HG03064 (cell line): ENCODE measurements around the gene CWC15.
"Not testable (repeated sequence)": the region's sequence is repeated elsewhere in the genome, so short reads cannot be mapped to it uniquely, and the experiment has no call there.

Experiments used
- ATAC-seq: cut with Tn5 transposase; IDR thresholded peaks from one replicate; pipeline ENCODE4 v1.9.1; 2021; ENCODE audit warnings: low read depth; ENCODE audit not compliant: unreplicated experiment

CWC15 gene

DNA sequence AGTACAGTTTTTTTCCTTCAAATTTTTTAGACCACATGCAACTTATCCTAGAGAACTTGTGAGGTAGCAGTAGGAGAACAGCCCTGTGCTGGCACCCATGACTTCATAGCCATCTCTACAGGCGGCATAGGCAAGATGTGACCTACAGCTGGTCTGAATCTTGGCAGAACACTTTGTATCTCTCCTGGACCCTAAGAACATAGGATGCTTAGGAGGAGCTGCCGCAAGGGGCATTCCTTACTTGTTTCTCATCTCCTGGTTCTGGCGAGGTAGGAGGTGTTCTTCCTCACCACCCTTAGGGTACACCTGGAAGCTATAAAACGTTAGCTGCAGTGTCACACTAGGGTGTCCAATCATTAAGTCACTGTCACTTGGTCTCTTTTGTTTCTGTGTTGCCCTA, 16.4 kb downstream of the CWC15 start:
- no peak for ATAC-seq

DNA sequence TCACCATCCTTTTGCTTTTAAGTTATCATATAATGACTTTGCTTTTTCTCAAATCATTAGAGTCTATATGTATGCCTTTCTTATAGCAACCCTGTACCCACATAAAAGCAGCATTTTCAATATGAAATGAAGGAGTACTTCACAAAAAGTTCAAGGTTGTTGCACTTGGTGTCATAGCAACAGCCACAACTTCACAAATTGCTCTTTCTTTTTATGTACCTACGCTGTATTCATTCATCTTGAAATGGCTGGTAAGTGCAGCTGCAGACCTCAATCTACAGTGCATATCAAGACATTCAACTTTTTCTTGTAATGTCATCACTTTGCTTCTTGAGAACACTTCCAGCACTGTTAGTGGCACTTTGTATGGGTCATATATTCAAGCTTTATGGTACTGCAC, 18.6 kb downstream of the CWC15 start:
- no peak for ATAC-seq

DNA sequence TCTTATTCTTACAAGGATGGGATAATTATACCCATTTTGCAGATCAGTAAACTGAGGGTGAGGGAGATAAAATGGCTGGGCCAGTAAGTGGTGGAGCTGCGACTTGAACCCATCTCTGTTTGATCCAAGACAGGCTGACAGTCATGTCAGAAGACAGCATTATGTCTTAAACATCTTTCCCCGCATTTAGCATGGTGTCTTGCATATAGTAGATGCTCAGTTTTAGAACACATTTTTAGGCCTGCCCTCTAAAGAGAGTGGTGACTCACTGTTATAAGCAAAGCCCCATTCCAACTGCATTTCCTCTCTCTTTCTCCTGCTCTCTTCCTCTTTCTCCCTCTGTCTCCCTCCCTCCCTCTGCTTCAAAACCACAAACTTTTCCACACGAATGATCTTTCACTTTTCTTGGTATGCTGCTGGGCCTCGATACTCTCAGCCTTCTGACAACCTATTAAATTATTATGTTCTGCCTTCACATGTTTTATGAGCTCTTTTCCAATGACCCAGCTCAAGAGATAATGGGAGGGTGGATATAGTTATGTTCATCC, 25.2 kb downstream of the CWC15 start:
- no peak for ATAC-seq

DNA sequence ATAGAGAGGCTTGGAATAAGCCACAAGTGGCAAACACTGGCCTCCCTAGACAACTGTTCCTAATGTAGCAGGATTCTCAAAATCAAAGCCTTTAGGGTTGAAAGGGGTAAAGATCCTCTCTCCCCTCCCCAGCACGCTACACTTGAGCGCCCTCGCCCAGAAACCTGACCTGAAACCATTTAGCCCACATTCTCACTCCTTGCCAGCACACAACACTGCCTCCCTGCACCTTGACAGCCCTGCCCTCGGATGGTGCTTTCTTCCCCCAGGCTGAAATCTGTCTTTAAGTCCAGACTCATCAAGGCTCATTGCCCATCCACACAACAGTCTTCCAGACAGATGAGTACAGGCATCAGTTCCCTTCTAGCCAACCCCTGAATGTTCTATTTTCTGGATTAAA, 26.5 kb downstream of the CWC15 start:
- no peak for ATAC-seq

DNA sequence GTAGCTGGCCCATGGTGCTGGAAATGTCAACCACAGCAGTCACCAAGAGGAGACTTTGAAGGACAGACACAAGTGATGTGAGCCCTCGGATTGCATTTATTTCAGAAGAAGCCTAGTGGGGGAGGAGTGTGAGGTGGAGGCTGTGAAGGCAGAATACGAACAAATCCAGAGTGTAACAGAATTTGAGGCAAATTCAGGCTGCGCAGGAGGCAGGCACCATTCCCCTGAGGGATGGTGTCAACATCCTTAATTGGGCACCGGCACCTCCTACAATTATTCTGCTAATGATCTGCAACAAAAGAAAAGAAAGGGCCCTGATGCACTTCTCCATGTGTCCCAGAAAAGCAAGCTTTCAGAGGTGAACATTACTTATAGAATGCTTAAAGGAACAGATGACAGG, 32.2 kb downstream of the CWC15 start:
- no peak for ATAC-seq

DNA sequence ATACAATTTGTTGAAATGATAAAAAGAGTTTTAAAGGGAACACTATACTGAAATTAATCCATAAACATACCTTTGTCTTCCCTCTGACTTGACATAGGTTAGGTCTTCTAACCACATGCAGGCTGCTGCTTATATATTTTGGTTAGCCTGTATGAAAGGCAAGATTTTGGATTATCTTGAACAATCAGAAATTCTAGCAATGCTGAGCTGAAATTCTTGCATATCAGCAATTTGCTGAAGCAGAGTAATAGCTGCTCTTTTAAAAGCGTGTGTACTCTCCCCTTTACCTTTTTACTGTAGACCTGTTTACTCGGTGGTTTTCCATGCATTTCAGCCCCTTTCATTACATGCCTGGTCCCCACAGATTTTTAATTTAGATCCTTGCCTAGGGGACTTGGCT, 34.0 kb downstream of the CWC15 start:
- no peak for ATAC-seq

DNA sequence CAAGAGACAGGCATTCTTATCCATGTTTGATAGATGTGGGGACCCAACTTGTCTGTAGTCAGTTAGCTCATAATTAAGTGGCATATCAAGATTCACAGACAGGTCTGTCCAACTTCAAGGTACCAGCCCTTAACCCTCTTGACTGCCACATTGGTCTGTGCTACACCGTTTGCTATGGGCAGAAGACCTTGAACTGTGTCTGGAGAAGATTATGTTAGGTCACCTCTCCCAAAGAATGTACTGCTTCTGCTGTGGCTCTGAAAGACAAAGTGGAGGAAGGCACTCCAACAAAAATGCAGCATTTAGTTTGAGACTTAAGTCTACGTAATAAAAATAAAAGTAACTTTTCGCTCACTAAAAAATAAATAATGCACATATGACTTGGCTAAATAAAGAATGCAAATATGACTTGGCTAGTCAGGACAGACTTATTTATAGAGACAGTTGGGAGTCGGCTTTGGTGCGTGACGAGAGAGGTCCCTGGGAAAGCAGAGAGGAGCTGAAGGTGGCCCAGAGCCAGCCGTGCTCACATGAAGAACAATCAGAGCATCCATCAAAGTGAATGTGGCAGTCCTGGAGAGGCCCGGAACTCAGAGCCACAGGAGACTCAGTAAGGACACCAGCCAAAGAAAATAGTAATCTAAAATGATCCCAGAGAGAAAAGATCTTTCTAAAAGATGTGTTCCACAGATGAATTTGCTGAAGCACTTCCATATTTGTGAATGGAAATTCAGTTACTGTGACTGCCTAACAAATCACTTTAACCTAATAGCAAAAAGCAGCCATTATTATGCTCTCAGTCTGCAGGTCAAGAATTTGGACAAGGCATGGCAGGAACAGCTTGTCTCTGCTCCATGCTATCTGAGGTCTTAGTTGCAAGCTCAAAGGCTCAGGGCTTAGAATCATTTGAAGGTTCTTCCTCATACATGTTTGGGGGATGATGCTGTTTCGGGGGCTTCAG, 35.0 kb downstream of the CWC15 start:
- ATAC-seq, result no peak

DNA sequence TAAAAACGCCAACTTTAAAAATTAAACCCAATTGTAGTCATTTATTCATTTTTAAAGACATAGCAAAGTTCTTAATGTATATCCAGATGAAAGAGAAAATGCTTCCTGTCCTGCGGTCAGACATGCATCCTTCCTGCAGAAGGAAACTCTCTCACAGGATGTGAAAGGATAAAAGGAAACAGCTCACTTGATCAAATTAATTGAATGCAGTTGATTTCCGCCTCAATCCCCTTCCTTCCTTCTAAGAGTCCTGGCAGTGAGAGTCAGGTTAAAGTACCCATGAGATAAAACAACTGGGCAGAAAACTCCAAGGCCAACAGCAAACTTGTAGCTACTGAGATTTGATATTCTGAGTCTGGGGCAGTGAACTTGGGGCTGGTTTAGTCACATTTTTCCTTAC, 38.5 kb downstream of the CWC15 start:
- ATAC-seq, result no peak

DNA sequence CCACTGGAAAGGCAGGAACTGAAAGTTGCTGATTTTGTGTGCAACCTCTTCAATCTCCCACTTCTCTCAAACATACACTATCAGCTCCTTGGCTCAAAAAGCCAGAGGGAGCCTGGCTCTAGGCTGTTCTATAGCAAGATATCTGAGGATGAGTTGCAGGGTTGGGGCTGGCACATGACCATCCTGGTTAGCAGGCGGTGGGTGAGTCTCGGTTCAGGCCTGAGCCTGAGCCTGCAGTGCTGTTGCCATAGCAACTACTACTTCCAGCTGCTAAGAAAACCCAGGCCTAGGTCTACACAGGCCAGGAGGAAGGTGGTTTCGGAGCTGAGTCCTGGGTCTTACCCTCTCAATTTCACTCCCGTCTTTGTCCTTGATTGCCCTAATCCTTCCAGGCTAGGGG, 39.0 kb downstream of the CWC15 start:
- ATAC-seq, result no peak

DNA sequence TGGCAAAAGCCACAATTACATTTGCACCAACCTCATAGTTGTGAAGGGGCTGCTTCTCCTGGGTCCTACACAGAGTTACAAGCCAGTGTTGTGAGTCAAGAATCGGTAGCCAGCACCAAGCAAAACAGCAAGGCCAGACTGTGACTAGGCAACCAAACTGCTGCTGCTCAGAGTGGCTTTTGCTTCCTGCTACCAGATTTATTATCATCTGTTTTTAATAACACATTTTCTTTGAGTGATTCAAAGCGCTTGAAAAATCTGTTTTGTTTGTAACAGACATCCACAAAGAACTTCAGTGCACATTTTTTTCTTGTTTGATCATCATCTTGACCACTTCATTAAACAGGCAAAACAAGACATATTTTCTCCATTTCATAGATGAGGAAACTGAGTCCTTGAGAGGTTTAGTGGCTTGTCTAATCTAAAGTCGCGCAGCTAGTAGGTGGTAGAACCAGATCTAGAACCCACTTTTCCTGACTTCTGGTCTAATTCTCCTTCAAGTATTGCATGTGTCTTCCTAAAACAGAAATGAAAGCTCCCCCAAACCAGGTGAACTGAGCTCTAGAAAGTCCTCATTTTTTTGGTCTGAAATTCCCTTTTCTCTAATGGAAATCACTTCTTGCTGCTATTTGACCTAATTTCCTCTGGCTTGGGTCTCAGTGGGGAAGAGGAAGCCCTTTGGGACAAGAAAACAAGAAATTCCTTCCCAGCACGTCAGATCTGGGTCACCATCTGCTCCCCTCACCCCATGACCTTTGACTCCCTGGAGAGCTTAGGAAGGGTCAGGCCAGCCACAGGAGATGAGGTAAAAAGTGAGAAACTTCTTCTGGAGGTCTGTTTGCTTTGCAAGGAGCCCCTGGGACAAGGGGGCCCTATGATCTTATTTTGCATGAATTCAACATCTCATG, 39.9 kb downstream of the CWC15 start:
- no peak for ATAC-seq

DNA sequence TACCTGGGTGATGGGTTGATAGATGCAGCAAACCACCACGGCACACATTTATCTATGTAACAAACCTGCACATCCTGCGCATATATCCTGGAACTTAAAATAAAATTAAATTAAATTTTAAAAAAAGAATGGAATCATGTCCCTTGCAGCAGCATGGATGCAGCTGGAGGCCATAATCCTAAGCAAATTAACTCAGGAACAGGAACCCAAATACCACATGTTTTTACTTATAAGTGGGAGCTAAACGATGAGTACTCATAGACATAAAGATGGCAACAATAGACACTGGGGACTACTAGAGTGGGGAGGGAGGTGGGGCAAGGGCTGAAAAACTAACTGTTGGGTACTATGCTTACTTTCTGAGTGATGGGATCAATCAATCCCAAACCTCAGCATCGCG, 40.9 kb downstream of the CWC15 start:
- ATAC-seq, result no peak

DNA sequence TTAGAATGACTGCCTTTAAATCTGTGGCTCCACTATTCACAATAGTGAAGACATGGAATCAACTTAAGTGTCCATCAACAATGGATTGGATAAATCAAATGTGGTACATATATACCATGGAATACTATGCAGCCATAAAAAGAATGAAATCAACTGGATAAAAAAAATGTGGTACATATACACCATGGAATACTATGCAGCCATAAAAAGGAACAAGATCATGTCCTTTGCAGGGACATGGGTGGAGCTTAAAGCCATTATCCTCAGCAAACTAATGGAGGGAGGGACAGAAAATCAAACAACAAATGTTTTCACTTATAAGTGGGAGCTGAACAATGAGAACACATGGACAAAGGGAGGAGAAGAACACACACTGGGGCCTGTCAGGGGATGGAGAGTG, 41.3 kb downstream of the CWC15 start:
- ATAC-seq, result not testable (repeated sequence)

DNA sequence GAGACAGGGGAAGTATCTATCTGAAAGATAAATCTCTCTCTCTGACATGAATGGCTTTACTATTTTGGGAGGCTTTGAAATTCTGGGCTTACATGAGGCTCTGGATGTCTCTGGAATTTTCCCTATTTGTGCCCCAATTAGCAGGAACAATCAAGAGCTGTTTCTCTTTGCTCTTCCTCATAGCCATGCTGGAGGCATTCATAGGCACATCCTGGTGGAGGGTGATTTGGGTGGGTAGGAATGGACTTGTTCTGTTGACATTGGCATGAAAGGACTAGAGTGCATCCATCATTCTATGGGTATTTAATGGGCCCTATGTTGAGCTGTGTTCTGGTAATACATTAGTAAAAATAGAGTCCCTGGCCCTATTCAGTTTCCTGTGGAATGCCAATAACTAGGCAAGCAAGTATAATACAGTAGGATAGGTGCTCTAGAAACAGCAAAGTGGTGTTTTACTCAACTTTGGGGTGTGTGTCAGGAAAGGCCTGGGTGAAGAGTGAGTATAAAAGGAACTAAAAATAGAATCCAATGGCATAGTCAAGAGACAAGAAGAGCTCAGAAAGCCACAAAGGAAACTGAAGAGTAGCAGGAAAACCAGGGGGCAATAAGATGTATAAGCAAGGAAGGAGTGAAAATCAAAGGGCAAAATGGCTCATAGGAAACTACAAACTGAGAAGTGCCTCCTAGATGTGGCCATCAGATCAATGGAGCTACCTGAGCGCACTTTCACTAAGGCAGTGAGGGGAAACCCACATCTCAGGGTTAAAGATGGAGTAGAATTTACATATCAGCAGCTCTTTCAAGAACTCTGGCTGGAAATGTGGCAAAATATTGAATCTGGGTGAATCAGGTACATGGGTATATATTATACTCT, 45.0 kb downstream of the CWC15 start:
- ATAC-seq, result no peak

DNA sequence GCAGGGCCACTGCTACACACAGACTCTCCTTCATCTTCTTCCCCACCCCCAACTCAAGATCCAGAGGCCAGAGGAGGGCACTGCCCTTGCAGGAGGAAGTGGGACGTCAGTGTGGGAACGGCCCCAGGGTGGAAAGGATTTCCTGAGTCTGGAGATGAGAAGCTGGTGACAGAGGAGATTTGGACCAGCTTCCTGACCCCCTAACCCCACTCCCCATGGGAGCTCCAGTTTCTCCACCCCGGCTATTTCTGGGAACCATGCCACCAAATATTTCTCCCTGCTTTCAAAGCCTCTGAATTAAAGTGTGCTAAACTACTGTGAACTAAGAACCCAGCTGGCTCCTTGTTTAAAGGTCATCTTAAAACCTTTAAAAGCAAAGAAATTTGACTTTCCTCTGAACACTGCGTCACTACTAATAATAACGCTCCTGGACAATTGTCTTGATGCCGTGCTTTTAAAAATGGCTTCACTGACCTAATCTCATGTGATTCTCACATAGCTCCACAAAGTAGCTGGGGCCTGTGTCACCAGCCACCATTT, 46.6 kb downstream of the CWC15 start:
- ATAC-seq, result no peak

DNA sequence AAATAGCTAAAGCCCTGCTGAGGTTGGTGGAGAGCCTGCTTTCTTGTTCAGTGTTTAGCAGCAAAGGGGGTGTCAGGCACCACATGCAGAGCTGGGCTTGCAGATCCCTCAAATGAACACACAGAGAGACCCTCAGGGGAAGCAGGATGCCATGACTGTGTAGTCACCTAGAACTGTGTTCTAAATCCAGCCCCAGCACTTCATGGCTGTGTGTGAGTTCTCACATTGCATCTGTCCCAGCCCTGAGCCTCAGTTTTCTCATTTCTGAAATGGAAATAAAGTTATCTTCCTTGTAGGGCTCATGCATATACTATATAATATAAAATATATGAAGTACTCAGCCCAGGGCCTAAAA, 47.1 kb downstream of the CWC15 start:
- ATAC-seq, result no peak

DNA sequence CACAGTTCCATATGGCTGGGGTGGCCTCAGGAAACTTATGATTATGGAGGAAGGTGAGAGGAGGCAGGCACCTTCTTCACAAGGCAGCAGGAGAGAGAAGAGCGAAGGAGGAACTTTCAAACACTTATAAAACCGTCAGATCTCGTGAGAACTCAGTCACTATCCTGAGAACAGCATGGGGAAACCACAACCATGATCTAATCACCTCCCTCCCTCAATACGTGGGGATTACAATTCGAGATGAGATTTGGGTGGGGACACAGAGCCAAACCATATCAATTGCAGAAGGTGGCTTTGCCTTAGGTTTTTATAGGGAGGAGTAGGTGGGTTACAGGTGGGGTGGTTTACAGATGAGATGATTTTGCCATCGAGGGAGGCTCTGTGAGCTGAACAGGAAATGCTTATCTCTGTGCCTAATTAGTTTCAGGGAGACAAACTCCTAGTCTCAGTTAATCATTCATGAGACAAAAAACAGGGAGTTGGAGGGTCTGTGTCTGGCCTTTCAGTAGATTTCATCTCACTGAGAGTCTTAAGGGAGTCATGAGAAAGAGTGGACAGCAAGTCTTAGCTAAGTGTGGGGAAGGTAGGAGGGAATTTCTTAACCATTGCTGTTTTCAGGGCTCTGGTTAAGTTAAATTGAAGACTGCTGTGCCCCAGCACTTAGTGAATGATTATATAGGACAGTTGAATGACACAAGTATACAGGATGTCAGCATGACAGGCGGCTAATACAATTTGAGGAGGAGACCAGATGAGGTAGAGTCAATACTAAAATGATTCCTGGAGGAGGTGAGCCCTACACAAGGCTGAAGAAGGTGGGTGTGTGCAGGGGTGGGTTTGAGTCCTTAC, 47.7 kb downstream of the CWC15 start:
- no peak for ATAC-seq

DNA sequence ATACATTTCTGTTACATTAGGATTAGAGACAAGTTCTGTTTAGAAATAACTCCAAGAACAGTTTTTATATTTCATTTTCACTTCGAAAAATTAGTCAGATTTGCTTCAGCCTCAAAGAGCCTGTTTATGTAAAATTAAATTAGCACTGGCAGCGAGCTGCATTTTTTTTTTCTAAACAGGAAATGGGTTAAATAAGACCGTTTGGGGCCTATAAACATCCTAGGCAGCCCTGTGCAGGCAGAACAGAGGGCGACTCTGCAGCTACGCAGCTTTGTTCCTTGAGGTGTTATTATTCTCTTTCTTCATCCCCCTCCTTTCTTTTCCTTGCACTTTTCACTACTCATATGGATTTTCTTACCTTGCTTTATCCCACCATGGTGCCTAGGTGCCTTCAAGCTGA, 48.7 kb downstream of the CWC15 start:
- ATAC-seq, result no peak

DNA sequence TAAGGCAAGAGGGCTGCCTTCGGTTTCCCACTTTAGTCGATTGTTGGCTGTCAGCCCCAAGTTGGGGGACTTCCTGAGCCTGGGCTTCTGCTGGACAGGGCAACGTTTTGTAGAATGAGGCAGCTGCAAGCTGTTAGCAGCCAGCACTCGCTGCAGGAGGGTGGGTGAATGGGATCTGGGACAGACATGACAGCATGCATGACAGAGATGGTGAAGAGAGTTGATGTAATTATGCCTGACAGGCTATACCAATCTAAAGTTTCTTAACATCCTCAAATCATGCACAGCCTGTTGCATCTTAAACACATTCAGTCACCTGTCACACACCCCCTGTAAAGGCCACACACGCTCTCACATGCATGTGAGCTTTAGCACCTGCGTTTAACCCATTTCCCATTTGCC, 49.2 kb downstream of the CWC15 start:
- ATAC-seq, result no peak

DNA sequence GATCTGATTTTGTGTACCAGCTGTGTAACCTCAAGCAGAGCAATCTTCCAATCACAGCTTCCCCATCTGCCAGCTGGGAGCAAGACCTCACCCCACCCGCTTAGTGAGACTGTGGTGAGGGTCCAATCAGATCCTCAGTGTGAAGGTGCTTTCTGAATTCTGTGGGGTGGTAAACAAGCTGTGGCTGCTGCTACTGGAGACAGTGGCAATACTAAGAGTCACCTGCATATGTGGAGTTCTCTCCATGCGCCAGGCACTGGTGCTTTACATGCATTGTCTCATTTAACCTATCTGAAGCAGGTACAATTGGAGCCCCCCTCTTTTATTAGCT, 50.4 kb downstream of the CWC15 start:
- no peak for ATAC-seq
